Fibroblast of lung (primary cell): ENCODE measurements around the gene SACS.

Experiments
- EZH2 ChIP-seq: IDR thresholded peaks from 2 replicates; pipeline ENCODE4 v1.5.1; 2012; ENCODE audit warnings: low read length, control low read depth, mild to moderate bottlenecking; ENCODE audit errors: missing control alignments
- TF ChIP-seq, protein P1 (sequence below), 2 donors: IDR thresholded peaks in 1 of 2; conservative IDR thresholded peaks in 1 of 2; 1 replicate in 1 of 2; 2 replicates in 1 of 2; pipeline ENCODE4 v1.5.1; 2011 to 2012; ENCODE audit warnings: low read length in 2 of 2, control low read depth in 1 of 2, inconsistent platforms in 1 of 2, low read depth in 1 of 2, mild to moderate bottlenecking in 1 of 2

DNA sequence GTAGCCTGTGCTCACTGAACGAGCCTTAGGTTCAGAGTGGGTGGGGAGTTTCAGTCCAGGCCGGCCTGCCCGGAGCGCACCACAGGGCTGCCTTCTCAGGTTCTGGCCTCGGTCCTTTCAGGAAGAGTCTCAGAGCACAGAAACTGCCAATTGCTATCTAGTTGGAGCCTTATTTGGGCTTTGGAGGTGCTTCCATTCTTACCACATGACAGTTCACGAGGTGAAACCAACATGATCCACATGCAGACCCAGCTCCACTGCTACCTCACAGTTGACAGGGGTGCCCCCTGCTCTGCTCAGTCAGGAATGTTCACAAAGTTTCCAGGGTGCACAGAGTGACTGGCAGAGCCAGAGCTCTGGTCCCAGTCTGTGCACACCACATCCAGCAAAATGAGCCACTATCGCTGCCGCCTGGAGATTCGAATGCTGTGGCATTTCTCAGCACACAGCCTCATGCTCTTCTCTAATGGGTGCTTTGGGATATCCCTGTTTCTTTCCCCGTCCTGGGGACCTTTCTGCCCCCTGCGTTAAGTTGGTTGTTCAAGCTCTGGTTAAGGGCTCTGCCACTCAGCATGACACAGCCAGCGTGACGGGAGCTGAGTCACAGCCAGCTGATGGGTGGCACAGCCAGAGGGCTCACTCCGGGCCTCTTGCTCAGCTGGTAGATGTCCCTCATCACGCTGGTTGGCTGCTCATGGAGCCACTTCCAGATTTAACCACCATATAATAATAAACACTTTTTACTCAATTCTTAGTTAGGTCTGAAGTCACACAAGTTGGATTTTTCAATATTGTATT lies 7.5 kb upstream of the SACS start:
- TF ChIP-seq, protein P1, sequence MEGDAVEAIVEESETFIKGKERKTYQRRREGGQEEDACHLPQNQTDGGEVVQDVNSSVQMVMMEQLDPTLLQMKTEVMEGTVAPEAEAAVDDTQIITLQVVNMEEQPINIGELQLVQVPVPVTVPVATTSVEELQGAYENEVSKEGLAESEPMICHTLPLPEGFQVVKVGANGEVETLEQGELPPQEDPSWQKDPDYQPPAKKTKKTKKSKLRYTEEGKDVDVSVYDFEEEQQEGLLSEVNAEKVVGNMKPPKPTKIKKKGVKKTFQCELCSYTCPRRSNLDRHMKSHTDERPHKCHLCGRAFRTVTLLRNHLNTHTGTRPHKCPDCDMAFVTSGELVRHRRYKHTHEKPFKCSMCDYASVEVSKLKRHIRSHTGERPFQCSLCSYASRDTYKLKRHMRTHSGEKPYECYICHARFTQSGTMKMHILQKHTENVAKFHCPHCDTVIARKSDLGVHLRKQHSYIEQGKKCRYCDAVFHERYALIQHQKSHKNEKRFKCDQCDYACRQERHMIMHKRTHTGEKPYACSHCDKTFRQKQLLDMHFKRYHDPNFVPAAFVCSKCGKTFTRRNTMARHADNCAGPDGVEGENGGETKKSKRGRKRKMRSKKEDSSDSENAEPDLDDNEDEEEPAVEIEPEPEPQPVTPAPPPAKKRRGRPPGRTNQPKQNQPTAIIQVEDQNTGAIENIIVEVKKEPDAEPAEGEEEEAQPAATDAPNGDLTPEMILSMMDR (conservative IDR thresholded peaks at IDR 0.05 in 1 of 2, IDR thresholded peaks at IDR 0.05 in 1 of 2; ENCODE audit: low read depth in 1 of 2, low read length in 2 of 2), result no peak
- no peak for TF ChIP-seq EZH2
